Right lobe of liver (tissue), 6 donors: ENCODE measurements around the gene TAGLN2. TPM values are rescaled to one million over a fixed set of nuclear protein-coding genes. Genes with fewer than 3 reads are reported as not detected.
A peak's percentile ranks its signal among the peaks of the same experiment; 100 is the strongest.

Source experiments
- ATAC-seq, 4 donors: fragments of 200-7000 bp; cut with Tn5 transposase; one replicate each; pipeline ENCODE4 v1.9.1; 2020; ENCODE audit warnings: mild to moderate bottlenecking in 4 of 4, moderate library complexity in 4 of 4
- DNase-seq, 3 donors: peaks; one replicate each; pipeline ENCODE4 v3.0.0-alpha.2; 2020
- H3K27ac ChIP-seq, 3 donors: fragments of 200-600 bp; one replicate each; pipeline ENCODE4 v1.8.0; 2022
- H3K27me3 ChIP-seq, 2 donors: fragments of 200-600 bp; one replicate each; pipeline ENCODE4 v1.8.0; 2022
- H3K36me3 ChIP-seq, 4 donors: fragments of 200-600 bp; sonication (generic) in 1 of 4; one replicate each; pipeline versions ENCODE4 v1.5.1 to v1.8.0; 2017 to 2022; ENCODE audit warnings: control low read depth in 1 of 4
- H3K4me1 ChIP-seq, 4 donors: fragments of 200-600 bp; sonication (generic) in 1 of 4; one replicate each; pipeline versions ENCODE4 v1.5.1 to v1.8.0; 2017 to 2022; ENCODE audit warnings: control low read depth in 1 of 4
- H3K4me3 ChIP-seq, 3 donors: fragments of 200-600 bp; one replicate each; pipeline ENCODE4 v1.8.0; 2022
- H3K9me3 ChIP-seq, 4 donors: fragments of 200-600 bp; sonication (generic) in 1 of 4; one replicate each; pipeline versions ENCODE4 v1.5.1 to v1.8.0; 2017 to 2022; ENCODE audit warnings: control low read depth in 1 of 4
- POLR2A ChIP-seq: fragments of 450-650 bp; IDR thresholded peaks from one replicate; pipeline ENCODE4 v1.6.1; 2017; ENCODE audit warnings: antibody characterized with exemption, mild to moderate bottlenecking
- WGBS: methylation state at CpG from one replicate; pipeline ENCODE4 v1.1.6; 2018; ENCODE audit warnings: low coverage, low lambda C conversion rate; ENCODE audit not compliant: insufficient coverage; ENCODE audit errors: missing lambda C conversion rate; 5-methylcytosine and 5-hydroxymethylcytosine counted together
- intact Hi-C, 2 donors: fragments of 100-400 bp; cut with DNase I; formaldehyde crosslinking; loops; one replicate each; pipeline versions ENCODE4 v1.11.2 to v1.14.1; 2022
- total RNA-seq, 6 experiments: library from RNA; depleted of rRNA in 2 of 6; stranded (reverse); fragments of >200 nt in 2 of 6; fragmentation: NEBNext Ultra II Directional in 3 of 6; extraction: Animal tissue kit (Norgen Biotek cat#: 25700) in 3 of 6; gene quantifications; one replicate each; pipeline versions ENCODE4 v1.1.0 to v1.2.4, GENCODE V29; 2016 to 2023
- TF ChIP-seq, protein P1 (sequence below), 4 donors: fragments of 200-600 bp in 3 of 4; fragments of 450-650 bp in 1 of 4; IDR thresholded peaks; one replicate each; pipeline versions ENCODE4 v1.5.1 to v1.8.0; 2016 to 2022; ENCODE audit warnings: antibody characterized with exemption in 4 of 4, mild to moderate bottlenecking in 2 of 4
- donor health status: DM: no; HTN: yes; CAD: no.
- donor health status: DM: no; HTN: no; CAD: no.
- donor health status: DM: no; HTN: no; CAD: no.
- donor health status: DM: no; HTN: yes; CAD: no.
- donor health status: DM: no; HTN: yes; CAD: no.

TAGLN2 gene
- total RNA-seq, 6 experiments from 2014 or later = 53.2 to 200 (median 117) TPM

DNA sequence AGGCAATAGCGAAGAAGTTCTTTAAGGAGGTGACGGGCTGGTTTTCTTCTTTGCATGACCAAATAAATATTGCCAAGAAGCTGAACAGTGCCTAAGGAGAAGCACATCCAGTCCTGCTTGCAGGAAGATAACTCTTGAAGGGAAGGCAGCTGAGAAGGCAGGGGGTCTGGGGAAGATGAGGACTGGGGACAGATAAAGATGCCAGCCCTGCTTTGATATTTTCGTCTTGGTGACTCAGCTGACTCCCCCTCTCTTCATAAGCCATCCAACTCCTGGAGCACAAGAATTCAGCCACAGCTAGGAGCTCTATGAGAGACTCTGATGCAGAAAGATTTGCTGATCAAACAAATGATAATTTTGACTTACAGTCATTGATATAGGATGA lies 28.8 kb downstream of the TAGLN2 start:
- H3K27me3 ChIP-seq = no peaks in the 10 kb centered on the region
- peak overlapping the region in 1 of 3 donors; percentile 13 for H3K27ac ChIP-seq
- no peak overlapping the region for H3K4me3 ChIP-seq
- no peak for TF ChIP-seq POLR2A
- TF ChIP-seq, protein P1, sequence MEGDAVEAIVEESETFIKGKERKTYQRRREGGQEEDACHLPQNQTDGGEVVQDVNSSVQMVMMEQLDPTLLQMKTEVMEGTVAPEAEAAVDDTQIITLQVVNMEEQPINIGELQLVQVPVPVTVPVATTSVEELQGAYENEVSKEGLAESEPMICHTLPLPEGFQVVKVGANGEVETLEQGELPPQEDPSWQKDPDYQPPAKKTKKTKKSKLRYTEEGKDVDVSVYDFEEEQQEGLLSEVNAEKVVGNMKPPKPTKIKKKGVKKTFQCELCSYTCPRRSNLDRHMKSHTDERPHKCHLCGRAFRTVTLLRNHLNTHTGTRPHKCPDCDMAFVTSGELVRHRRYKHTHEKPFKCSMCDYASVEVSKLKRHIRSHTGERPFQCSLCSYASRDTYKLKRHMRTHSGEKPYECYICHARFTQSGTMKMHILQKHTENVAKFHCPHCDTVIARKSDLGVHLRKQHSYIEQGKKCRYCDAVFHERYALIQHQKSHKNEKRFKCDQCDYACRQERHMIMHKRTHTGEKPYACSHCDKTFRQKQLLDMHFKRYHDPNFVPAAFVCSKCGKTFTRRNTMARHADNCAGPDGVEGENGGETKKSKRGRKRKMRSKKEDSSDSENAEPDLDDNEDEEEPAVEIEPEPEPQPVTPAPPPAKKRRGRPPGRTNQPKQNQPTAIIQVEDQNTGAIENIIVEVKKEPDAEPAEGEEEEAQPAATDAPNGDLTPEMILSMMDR (IDR thresholded peaks at IDR 0.05) = no peak
- H3K9me3 ChIP-seq = no peaks in the 10 kb centered on the region
- H3K4me1 ChIP-seq = peaks cover 0 to 4% (median 0%) of the 10 kb centered on the region in 4 donors
- H3K36me3 ChIP-seq = no peaks in the 10 kb centered on the region
- ATAC-seq = no peak
- WGBS = 66% methylated on average over 3 of the region's 3 CpGs
- intact Hi-C loops = loop anchor here in 1 of 2 donors (10.0 kb wide), 1 partner anchor 732 kb away; no protein-coding TSS in a partner anchor
- no peak for DNase-seq

DNA sequence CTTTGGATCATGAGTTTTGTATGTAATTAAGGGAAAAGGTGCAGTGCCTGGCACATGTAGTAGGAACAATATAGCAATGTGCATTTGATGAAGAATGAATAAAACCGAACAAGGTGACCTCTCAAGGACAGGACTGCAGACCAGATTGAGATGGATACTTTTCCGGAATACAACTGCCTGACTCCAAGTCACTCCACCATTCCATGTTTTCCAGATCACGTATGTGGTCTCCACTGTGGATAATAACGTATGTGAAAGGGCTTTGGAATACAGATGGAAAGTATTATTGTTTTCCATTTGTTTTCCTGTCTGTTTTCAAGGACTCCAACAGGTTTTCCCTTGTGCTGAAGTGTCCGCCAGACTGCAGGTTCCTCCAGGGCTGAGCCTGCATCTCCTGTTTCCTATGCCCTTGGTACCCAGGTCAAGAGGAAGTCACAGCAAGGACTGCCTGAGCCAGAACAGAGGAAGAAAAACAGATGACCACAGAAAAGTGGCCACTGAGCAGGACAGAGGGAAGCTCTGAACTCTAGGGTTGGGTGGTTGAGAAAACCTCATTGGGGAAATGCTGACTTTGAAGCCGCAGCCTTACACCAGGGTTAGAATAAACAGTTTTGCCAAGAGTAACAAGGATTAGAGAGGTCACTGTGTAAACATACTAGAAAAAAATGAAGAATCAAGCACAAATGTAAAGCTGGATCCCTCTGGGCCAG lies 29.3 kb downstream of the TAGLN2 start:
- H3K9me3 ChIP-seq = no peaks in the 10 kb centered on the region
- TF ChIP-seq, protein P1 (IDR thresholded peaks at IDR 0.05) = no peak
- TF ChIP-seq POLR2A = no peak
- intact Hi-C loops = loop anchor here in 1 of 2 donors (10.0 kb wide), 1 partner anchor 731 kb away; no protein-coding TSS in a partner anchor
- peak; percentile 22 to 53 (median 41) for ATAC-seq
- DNase-seq = no peak
- H3K27ac ChIP-seq = no peak overlapping the region
- peaks cover 0 to 4% (median 0%) of the 10 kb centered on the region in 4 donors for H3K4me1 ChIP-seq
- WGBS = 57% methylated on average over 6 of the region's 6 CpGs
- no peaks in the 10 kb centered on the region for H3K36me3 ChIP-seq
- H3K27me3 ChIP-seq = no peaks in the 10 kb centered on the region
- no peak overlapping the region for H3K4me3 ChIP-seq

DNA sequence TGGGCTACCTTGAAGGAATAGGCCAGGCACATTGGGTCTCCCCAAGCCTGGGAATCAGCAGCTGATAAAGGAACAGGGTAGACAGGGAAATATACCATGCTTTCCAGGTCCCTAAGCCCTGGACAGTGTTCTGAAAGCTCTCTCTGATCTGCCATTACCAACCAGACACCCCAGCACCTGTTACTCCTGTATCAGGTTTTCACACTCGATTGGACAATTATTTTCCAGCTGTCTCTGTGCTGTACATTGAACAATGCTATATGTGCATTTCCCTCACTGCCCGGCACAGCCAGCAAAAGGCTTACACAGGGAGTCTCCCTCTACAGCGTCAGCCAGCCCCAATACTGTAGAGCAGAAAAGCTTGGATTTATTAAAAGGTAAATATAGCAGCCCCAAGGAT lies 30.0 kb downstream of the TAGLN2 start:
- intact Hi-C loops = loop anchor here in 1 of 2 donors (10.0 kb wide), 1 partner anchor 730 kb away; no protein-coding TSS in a partner anchor
- 53% methylated on average over 3 of the region's 3 CpGs for WGBS

DNA sequence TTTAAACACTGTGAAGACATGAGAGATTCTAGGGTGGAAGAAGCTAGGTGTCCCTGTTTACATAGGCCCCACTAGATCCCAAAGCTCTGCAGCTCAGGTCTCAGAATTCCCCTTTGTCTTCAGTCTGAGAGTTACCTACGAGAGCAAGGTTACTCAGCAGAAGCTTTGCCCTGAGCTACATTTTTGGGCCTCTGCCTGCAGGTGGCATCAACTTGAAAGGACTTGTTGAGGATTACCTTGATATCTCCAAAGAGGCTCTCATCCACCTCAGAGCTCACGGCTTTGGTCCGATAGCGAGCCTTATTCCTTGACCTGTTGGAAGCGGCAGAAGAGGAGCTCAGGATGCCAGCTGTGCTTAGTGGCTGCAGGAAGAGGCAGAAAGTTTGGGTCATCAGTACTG lies 32.4 kb downstream of the TAGLN2 start:
- WGBS = 67% methylated on average over 5 of the region's 5 CpGs
- no peak overlapping the region for H3K4me3 ChIP-seq
- H3K9me3 ChIP-seq = no peaks in the 10 kb centered on the region
- H3K36me3 ChIP-seq = no peaks in the 10 kb centered on the region
- H3K27me3 ChIP-seq = no peaks in the 10 kb centered on the region
- no peaks in the 10 kb centered on the region for H3K4me1 ChIP-seq
- peak in 2 of 4 donors; percentile 7 to 28 for ATAC-seq
- no peak for DNase-seq
- intact Hi-C loops = loop anchor here (5.0 to 10.0 kb wide), 3 partner anchors 96 to 728 kb away; no protein-coding TSS in a partner anchor
- no peak overlapping the region for H3K27ac ChIP-seq
- TF ChIP-seq, protein P1 (IDR thresholded peaks at IDR 0.05) = peak; percentile 14 to 31 (median 22)
- TF ChIP-seq POLR2A = no peak

More for the DNA sequence above, 30.0 kb downstream of the TAGLN2 start:
- peaks cover 0 to 4% (median 0%) of the 10 kb centered on the region in 4 donors for H3K4me1 ChIP-seq
- ATAC-seq = no peak
- H3K9me3 ChIP-seq = no peaks in the 10 kb centered on the region
- DNase-seq = no peak
- TF ChIP-seq POLR2A = no peak
- TF ChIP-seq, protein P1 (IDR thresholded peaks at IDR 0.05) = no peak
- H3K36me3 ChIP-seq = no peaks in the 10 kb centered on the region
- H3K27me3 ChIP-seq = no peaks in the 10 kb centered on the region
- no peak overlapping the region for H3K4me3 ChIP-seq
- no peak overlapping the region for H3K27ac ChIP-seq
